RPMI7951 (cell line): ENCODE results near the gene PGAP6. TPM values are rescaled to one million over a fixed set of nuclear protein-coding genes. Genes with fewer than 3 reads are reported as not detected.
"Not testable (repeated sequence)": the region's sequence is repeated elsewhere in the genome, so short reads cannot be mapped to it uniquely, and the experiment has no call there.

Experiments
- DNase-seq: peaks from one replicate; pipeline ENCODE4 v3.0.0-alpha.2; 2012; ENCODE audit warnings: low read depth
- total RNA-seq: library from RNA; depleted of rRNA; stranded (reverse); fragments of >200 nt; shearing (Covaris generic); gene quantifications from 2 replicates; pipeline ENCODE4 v1.2.3, GENCODE V29; 2014

PGAP6 gene
- total RNA-seq, 1 experiment from 2014 or later = 25.8 TPM

GRCh38 chr16:367333-367903 is 14.4 kb downstream of the PGAP6 start:
- no peak for DNase-seq

DNA sequence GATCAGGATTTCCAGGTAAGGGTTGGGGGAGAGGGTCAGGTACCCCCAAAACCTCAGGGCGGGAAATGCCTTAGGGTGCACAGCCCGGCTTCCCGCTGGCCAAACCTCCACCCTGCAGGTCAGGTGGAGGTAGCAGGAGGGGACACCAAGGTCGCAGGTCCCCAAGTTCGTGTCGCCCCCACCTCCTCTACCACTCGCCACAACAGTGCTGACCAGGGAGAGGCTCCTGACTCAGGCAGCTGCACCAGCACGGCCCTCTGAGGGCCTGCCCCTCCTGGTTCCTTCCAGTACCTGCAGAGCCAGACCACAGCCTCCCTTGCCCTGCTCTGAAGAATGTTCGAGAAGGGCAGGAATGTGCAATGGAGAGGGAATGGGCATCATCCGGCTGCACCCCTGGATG is 15.3 kb downstream of the PGAP6 start:
- no peak for DNase-seq

DNA sequence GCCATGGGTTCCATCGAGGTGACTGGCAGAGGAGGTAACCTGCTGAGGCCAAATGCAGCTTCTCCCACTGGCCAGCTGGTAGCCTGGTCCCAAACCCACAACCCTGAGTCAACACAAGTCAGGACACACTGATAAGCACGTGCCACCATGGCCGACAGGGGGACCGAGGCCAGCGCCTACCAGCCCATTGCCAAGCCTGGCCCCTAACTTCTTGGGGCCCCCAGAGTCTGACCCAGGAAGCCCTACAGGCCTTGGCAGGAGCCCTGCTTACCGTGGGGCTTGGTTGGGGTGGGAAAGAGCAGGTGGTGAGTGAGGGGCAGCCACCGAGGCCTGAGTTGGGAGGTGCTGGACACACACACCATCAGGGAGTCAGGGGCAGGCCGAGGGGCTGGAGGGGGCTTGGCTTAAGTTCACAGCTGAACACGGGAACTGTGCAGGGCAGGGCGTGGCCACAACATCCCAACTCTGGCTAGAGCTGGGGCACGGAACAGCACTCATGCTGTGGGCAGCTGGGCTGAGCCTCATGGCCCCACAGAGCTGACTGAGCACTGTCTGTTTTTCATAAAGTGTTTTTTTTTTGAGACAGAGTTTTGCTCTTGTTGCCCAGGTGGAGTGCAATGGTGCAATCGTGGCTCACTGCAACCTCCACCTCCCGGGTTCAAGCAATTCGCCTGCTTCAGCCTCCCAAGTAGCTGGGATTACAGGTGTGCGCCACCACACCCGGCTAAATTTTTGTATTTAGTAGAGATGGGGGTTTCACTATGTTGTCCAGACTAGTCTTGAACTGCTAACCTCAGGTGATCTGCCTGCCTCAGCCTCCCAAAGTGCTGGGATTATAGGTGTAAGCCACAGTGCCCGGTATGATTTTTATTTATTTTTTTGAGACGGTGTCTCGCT is 16.9 kb downstream of the PGAP6 start:
- DNase-seq = peak; percentile 16

GRCh38 chr16:363766-364490 is 17.9 kb downstream of the PGAP6 start:
- DNase-seq = no peak

- peak; percentile 21 for DNase-seq
These were observed 18.5 kb downstream of the PGAP6 start for GRCh38 chr16:363110-363765.

- not testable (repeated sequence) for DNase-seq
These were observed 19.1 kb downstream of the PGAP6 start for GRCh38 chr16:362702-362999.

GRCh38 chr16:361872-362701 is 19.7 kb downstream of the PGAP6 start:
- peak; percentile 73 for DNase-seq

GRCh38 chr16:361341-361871 is 20.4 kb downstream of the PGAP6 start:
- DNase-seq = no peak

DNA sequence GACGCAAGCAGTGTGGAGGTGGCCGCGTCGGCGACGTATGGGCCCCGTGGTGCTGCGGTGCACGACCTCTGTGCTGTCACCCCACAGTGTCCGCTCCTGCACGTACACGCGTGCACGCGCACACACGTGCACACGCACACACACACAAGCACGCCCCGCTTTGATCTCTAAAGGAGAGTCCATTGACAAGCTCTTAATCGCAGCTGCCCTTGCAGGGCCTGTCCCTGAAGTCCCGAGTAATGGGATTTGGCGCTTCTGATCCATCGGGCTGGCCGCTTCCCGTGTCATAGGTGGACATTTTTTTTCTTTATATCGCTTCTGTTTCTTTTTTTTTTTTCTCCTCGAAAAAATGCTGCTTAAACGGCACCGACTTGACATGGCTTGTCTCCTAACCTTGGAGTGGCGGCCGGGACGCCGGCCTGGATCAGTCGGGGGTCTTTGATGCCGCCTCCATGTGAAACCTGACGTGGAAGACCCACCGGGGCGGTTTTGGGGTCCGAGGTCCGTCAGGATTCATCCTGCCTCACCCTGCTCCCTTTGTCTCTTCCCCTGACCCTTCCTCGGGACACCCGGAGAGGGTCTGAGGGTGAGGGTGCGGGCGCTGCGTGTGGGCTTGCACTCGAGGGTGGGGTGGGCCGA is 21.0 kb downstream of the PGAP6 start:
- DNase-seq = no peak

GRCh38 chr16:359871-360697 is 21.7 kb downstream of the PGAP6 start:
- DNase-seq = no peak

- DNase-seq = no peak
These were observed 22.6 kb downstream of the PGAP6 start for GRCh38 chr16:359067-359763.

- no peak for DNase-seq
These were observed 25.0 kb downstream of the PGAP6 start for GRCh38 chr16:356741-357140.

- no peak for DNase-seq
These were observed 26.8 kb downstream of the PGAP6 start for GRCh38 chr16:354971-355461.

DNA sequence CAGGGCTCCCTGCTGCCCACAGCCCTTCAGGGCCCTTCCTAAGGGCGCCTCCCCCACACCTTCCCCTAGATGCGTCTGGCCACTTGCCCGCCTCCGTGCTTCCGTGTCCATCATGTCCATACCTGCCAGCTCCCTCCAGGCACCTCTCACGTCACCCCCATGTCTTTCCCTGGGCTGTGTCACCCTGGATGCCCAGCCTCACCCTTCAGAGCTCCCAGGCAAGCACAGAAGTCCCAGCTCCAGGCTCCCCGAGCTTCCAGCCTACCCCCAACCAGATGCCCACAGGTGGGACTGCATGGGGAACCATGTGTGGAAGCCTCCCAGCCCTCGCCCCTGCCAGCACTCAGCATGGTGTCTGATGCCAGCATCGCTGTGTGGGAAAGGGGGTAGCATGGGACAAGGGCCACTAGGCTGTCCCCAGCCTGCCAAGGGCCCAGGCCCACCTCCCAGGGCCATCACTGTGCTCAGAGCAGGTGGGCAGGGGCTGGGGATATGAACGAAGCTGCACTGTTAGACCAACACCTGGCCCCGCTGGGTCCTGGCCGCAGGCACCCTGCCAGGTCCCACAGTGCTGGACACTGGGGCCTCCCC is 27.4 kb downstream of the PGAP6 start:
- DNase-seq = no peak

DNA sequence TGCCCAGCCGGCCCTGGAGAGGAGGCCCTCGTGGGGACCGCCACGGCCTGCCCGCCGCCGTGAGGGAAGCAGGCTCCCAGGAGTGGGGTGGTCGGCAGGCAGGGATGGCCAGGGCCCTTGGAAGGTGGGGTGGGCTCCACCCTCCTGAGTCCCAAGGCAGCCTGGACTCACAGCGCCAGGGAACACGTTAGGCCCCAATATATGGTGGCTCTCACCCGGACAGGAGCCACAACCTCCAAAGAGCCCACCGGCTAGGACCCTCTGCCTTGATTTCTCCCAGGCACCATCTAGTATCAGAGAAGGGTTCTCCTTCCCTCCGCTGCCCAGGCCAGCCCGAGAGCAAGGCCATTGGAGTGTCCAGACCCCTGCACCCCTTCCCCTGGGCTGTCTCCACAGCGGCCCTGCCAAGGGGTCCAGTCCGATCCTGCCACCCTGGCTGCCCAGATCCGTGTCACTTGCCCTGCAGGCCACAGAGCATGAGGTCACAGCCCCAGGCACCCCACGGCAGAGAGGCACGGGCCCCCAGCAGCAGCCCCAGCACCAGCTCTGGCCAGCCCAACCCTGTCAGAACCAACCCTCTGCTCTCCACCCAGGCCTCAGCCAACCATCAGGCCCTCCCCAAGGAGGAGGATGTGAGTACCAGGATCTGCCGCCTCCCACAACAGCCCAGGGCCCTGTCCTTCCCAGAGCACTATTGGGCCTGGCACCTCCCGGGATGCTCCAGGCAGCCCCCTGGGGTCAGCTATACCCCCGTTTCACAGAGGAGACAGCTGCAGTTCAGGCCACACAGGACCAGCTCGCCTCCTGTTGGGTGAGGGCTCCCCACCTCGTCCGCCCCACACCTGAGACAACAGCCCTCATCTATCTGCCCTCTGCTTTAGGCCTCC is 28.1 kb downstream of the PGAP6 start:
- no peak for DNase-seq

- peak; percentile 90 for DNase-seq
These were observed 29.0 kb downstream of the PGAP6 start, which contains the start of gene AXIN1 for GRCh38 chr16:352547-353403. AXIN1 (minus strand) TSS chr16:352723; CDS start chr16:347025, 5,698 bp downstream.
